ENCODE measurements around the gene NBPF14. TPM values are rescaled to one million over a fixed set of nuclear protein-coding genes. Genes with fewer than 3 reads are reported as not detected.
"Not testable (repeated sequence)": the region's sequence is repeated elsewhere in the genome, so short reads cannot be mapped to it uniquely, and the experiment has no call there.

The NBPF14 gene
- total RNA-seq, 1 donor from 2014 or later: 21.7 TPM

DNA sequence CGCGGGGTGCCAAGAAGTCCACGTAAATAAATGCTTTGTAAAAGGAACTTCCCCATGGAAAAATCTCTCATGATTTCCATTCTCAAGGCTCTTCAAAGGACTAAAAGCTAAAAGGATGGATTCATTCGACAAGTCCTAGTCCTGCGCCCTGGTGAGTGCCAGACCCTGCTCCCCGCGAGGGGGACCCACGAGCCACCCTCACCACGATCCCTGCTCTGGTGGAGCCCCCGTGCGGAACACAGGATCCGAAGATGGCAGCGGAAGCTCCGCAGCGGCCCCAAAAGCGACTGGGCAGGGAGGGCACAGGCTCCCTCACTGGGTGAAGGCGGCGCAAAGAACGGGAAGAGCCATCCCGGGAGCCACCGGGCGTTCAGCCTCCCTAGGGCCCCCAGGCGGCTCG, 67.2 kb downstream of the NBPF14 start:
- H3K36me3 Mint-ChIP-seq (ENCODE audit: low read depth); H3K4me3 Mint-ChIP-seq (ENCODE audit: unreplicated experiment); H3K9me3 Mint-ChIP-seq (ENCODE audit: low read depth); H3K27ac Mint-ChIP-seq (ENCODE audit: unreplicated experiment); H3K27me3 Mint-ChIP-seq (ENCODE audit: low read depth); H3K4me1 Mint-ChIP-seq (ENCODE audit: low read depth); DNase-seq (ENCODE audit: low spot score): not testable (repeated sequence)
- TF ChIP-seq, protein P1, sequence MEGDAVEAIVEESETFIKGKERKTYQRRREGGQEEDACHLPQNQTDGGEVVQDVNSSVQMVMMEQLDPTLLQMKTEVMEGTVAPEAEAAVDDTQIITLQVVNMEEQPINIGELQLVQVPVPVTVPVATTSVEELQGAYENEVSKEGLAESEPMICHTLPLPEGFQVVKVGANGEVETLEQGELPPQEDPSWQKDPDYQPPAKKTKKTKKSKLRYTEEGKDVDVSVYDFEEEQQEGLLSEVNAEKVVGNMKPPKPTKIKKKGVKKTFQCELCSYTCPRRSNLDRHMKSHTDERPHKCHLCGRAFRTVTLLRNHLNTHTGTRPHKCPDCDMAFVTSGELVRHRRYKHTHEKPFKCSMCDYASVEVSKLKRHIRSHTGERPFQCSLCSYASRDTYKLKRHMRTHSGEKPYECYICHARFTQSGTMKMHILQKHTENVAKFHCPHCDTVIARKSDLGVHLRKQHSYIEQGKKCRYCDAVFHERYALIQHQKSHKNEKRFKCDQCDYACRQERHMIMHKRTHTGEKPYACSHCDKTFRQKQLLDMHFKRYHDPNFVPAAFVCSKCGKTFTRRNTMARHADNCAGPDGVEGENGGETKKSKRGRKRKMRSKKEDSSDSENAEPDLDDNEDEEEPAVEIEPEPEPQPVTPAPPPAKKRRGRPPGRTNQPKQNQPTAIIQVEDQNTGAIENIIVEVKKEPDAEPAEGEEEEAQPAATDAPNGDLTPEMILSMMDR (IDR thresholded peaks at IDR 0.05): peak; percentile 64

DNA sequence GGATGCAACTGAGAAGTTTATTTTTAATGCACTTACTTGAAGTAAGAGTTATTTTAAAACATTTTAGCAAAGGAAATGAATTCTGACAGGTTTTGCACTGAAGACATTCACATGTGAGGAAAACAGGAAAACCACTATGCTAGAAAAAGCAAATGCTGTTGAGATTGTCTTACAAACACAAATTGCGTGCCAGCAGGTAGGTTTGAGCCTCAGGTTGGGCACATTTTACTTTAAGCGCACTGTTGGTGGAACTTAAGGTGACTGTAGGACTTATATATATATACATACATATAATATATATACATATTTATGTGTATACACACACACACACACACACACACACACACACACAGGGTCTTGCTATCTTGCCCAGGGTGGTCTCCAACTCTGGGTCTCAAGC, 69.2 kb downstream of the NBPF14 start:
- not testable (repeated sequence) for H3K4me1 Mint-ChIP-seq (ENCODE audit: low read depth); H3K27ac Mint-ChIP-seq (ENCODE audit: unreplicated experiment); H3K4me3 Mint-ChIP-seq (ENCODE audit: unreplicated experiment); H3K9me3 Mint-ChIP-seq (ENCODE audit: low read depth); H3K27me3 Mint-ChIP-seq (ENCODE audit: low read depth); H3K36me3 Mint-ChIP-seq (ENCODE audit: low read depth); DNase-seq (ENCODE audit: low spot score)

DNA sequence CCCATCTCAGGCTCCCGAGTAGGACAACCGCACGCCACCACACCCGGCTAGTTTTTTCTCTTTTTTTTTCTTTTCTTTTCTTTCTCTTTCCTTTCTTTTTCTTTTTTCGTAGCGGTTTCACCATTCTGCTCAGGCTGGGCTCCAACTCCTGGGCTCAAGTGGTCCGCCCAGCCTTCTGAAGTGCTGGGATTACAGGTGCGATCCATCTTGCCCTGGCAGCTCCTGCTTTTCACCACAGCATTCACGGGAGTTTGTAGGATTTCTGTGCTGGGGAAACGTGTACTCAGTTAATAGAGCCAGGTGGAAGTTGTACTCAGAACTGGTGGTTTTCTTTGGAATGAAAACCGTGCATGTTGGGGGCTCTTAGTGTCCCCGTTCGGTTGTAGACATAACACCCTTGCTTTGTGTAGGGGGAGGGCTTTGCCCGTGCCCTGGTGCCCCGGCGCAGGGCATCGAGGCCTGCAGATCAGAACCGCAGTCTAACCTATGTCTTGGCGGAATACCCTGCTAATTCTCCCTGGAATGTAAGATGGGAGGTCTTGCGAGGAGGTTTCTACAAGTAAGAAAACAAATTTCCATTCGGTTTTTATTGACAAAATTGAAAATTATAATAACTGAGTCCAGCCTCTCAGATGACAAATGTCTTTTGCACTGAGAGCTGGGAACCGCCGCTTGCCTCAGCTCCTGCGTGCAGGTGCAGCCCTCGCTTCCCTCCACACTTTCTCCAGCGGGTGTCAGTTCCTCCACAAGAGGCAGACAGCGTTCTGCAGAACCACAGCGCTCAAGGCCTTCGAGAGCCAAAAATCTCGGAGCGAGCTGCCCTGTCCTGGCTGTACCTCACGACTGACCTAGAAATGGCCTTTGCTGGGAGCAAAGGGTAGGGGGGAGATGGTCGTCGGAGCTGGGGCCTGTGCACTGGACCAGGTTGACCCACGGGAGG, 72.3 kb downstream of the NBPF14 start:
- not testable (repeated sequence) for H3K9me3 Mint-ChIP-seq (ENCODE audit: low read depth); H3K36me3 Mint-ChIP-seq (ENCODE audit: low read depth); H3K4me1 Mint-ChIP-seq (ENCODE audit: low read depth); DNase-seq (ENCODE audit: low spot score); H3K27me3 Mint-ChIP-seq (ENCODE audit: low read depth)
- Mint-ChIP-seq H3K4me3 (ENCODE audit: unreplicated experiment) (peak overlapping the region; percentile 69), H3K27ac (ENCODE audit: unreplicated experiment) (peak overlapping the region; percentile 88)

DNA sequence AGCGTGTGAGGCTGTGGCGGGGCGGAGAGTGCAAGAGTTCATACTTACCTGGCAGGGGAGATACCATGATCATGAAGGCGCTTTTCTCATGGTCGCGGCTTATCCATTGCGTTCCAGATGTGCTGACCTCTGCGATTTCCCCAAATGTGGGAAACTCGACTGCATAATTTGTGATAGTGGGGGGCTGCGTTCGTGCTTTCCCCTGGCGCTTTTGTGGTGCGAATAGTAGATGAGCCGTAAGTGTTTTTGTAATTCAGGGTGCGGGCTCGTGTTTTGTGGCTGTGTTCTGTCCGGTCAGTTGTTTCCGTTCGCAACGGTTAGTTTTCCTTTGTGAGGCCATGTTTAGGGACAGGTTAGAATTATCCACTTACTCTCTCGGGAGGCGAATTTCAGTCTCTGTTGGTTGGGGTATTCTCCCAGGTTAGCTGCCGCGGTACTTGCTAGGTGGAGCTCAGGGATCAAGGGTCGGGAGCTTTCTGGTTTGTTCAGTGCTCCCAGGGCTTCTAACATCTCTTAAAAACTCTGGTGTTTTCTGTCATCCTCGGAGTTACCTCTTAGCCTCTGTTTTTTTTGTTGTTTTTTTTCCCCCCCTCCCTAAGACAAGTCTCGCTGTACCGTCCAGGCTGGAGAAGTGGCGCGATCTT, 73.1 kb downstream of the NBPF14 start:
- not testable (repeated sequence) for DNase-seq (ENCODE audit: low spot score); H3K36me3 Mint-ChIP-seq (ENCODE audit: low read depth); H3K27me3 Mint-ChIP-seq (ENCODE audit: low read depth); H3K9me3 Mint-ChIP-seq (ENCODE audit: low read depth); H3K4me1 Mint-ChIP-seq (ENCODE audit: low read depth)
- Mint-ChIP-seq H3K4me3 (ENCODE audit: unreplicated experiment) (peak overlapping the region; percentile 69), H3K27ac (ENCODE audit: unreplicated experiment) (peak overlapping the region; percentile 88)

DNA sequence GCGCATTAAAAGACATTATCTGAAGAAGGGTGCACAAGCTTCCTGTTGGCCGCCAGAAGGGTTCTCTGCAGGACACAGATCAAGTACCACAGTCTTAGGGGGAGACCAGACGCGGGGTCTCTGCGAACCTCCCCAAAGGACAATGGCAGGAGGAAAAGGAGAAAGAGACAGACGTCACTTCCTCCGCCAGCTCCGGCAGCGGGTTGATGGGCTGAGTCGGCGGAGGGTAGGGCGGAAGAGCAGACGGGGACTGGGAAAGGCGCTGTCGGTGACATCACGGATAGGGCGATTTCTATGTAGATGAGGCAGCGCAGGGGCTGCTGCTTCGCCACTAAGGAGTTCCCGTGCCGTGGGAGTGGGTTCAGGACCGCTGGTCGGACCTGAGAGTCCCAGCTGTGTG, 73.7 kb downstream of the NBPF14 start:
- H3K27me3 Mint-ChIP-seq (ENCODE audit: low read depth); H3K36me3 Mint-ChIP-seq (ENCODE audit: low read depth); H3K4me1 Mint-ChIP-seq (ENCODE audit: low read depth); DNase-seq (ENCODE audit: low spot score); H3K9me3 Mint-ChIP-seq (ENCODE audit: low read depth): not testable (repeated sequence)
- Mint-ChIP-seq H3K27ac (ENCODE audit: unreplicated experiment) (peak overlapping the region; percentile 88), H3K4me3 (ENCODE audit: unreplicated experiment) (peak overlapping the region; percentile 69)

DNA sequence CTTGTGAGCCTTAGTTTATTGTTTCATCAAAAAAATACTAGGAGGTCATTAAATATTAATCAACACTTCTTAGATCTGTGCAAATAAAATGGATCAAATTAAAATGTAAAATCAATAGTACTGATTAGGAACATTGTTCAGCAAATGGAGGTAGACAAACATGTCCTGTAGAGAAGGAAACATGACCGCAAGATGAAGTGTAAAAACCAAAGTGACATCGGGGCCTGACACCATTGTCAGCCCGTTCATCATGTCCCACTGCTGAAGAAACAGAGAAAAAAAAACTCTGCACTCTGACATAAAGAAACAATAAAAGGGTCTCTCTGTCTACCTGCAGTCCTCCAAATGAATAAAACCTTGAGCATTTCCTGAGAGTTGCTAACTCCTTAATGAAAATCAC, 81.5 kb downstream of the NBPF14 start:
- not testable (repeated sequence) for H3K4me1 Mint-ChIP-seq (ENCODE audit: low read depth); H3K27ac Mint-ChIP-seq (ENCODE audit: unreplicated experiment); H3K9me3 Mint-ChIP-seq (ENCODE audit: low read depth); H3K4me3 Mint-ChIP-seq (ENCODE audit: unreplicated experiment); H3K36me3 Mint-ChIP-seq (ENCODE audit: low read depth); H3K27me3 Mint-ChIP-seq (ENCODE audit: low read depth); DNase-seq (ENCODE audit: low spot score)

DNA sequence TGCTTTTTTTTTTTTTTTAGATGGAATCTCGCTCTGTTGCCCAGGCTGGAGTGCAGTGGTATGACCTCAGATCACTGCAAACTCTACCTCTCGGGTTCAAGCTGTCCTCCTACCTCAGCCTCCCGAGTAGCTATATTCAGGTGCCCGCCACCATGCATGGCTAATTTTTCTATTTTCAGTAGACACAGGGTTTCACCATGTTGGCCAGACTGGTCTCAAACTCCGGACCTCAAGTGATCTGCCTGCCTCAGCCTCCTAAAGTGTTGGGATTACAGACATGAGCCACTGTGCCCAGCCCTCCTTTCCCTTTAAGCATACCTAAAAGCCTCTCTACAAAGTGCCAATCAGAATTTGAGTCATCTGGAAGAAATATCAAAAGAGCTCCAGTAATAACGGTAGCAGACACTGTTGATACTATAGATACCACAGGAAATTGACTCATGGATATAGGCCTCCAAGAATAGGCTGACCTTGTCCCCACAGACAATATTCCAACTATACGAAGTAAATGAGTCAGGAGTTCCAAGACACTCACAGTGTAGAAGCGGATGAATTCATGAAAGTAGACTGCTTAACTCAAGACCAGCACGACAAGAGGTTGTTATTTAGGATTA, 83.1 kb downstream of the NBPF14 start:
- not testable (repeated sequence) for DNase-seq (ENCODE audit: low spot score); H3K36me3 Mint-ChIP-seq (ENCODE audit: low read depth); H3K4me1 Mint-ChIP-seq (ENCODE audit: low read depth); H3K27ac Mint-ChIP-seq (ENCODE audit: unreplicated experiment); H3K27me3 Mint-ChIP-seq (ENCODE audit: low read depth); H3K9me3 Mint-ChIP-seq (ENCODE audit: low read depth); H3K4me3 Mint-ChIP-seq (ENCODE audit: unreplicated experiment)

DNA sequence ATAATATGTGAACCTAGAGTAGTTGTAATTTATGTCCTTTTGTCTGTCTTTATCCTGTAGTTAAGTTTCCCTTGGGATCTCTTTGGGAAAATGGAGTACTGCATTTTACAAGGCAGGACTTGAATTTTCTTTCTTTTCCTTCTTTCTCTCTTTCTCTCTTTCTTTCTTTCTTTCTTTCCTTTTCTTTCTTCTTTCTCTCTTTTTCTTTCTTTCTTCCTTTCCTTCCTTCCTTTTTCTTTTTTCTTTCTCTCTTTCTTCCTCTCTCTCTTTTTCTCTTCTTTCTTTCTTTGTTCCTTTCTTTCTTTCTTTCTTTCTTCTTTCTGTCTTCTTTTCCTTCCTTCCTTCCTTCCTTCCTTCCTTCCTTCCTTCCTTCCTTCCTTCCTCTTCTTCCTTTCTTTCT, 101.9 kb downstream of the NBPF14 start:
- not testable (repeated sequence) for H3K4me3 Mint-ChIP-seq (ENCODE audit: unreplicated experiment); DNase-seq (ENCODE audit: low spot score); H3K4me1 Mint-ChIP-seq (ENCODE audit: low read depth); H3K36me3 Mint-ChIP-seq (ENCODE audit: low read depth); H3K27ac Mint-ChIP-seq (ENCODE audit: unreplicated experiment); H3K9me3 Mint-ChIP-seq (ENCODE audit: low read depth); H3K27me3 Mint-ChIP-seq (ENCODE audit: low read depth)

DNA sequence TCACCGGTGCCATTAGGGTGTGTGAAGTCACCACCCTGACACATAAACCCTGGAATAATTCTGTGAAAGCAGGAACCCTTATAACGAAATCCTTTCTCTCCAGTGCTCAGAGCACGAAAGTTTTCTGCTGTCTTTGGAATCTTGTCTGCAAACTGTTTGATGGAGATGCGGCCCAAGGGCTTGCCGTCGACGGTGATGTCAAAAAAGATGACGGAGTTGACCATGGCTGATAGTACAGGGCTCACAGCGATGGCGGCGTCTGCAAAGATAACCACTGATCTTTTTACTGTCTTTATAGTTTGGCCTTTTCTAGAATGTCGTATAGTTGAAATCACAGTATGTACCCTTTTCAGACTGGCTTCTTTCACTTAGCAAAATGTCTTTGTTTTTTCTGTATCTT, 112.8 kb downstream of the NBPF14 start, which contains the start of gene PPIAL4G:
TSS of gene PPIAL4G (minus strand) at position 274 of the 400 bp plus-strand sequence. CDS start at position 224, 50 bp downstream.
- H3K36me3 Mint-ChIP-seq (ENCODE audit: low read depth); H3K4me1 Mint-ChIP-seq (ENCODE audit: low read depth); H3K9me3 Mint-ChIP-seq (ENCODE audit: low read depth); H3K27me3 Mint-ChIP-seq (ENCODE audit: low read depth); H3K4me3 Mint-ChIP-seq (ENCODE audit: unreplicated experiment); H3K27ac Mint-ChIP-seq (ENCODE audit: unreplicated experiment); DNase-seq (ENCODE audit: low spot score): not testable (repeated sequence)
